Central memory CD8-positive, alpha-beta T cell (primary cell): Measurements from ENCODE around the gene IKZF1.
A peak's percentile ranks its signal among the peaks of the same experiment; 100 is the strongest.
"Not testable (repeated sequence)": the region's sequence is repeated elsewhere in the genome, so short reads cannot be mapped to it uniquely, and the experiment has no call there.

ENCODE experiments used
- ATAC-seq: fragments of 150-1000 bp; cut with Tn5 transposase; replicated peaks from 2 replicates; pipeline ENCODE4 v1.10.0; 2022; ENCODE audit warnings: mild to moderate bottlenecking, moderate FRiP score, moderate number of reproducible peaks; ENCODE audit not compliant: poor library complexity, severe bottlenecking; ENCODE audit errors: extremely low read depth
- DNase-seq, 2 donors: peaks; one replicate each; pipeline ENCODE4 v3.0.0; 2021; ENCODE audit warnings: low spot score in 2 of 2
- H3K27ac Mint-ChIP-seq: one replicate; pipeline ENCODE4 v1.8.0; 2022; ENCODE audit warnings: low read depth, mild to moderate bottlenecking, moderate library complexity, mixed read lengths
- H3K27me3 Mint-ChIP-seq: one replicate; pipeline ENCODE4 v1.8.0; 2022; ENCODE audit warnings: mixed read lengths
- H3K36me3 Mint-ChIP-seq: one replicate; pipeline ENCODE4 v1.8.0; 2022; ENCODE audit warnings: mild to moderate bottlenecking, moderate library complexity, mixed read lengths; ENCODE audit not compliant: insufficient read depth
- H3K4me1 Mint-ChIP-seq: one replicate; pipeline ENCODE4 v1.8.0; 2022; ENCODE audit warnings: mixed read lengths
- H3K4me3 Mint-ChIP-seq: one replicate; pipeline ENCODE4 v1.8.0; 2022; ENCODE audit warnings: mild to moderate bottlenecking, moderate library complexity, mixed read lengths
- H3K9me3 Mint-ChIP-seq: one replicate; pipeline ENCODE4 v1.8.0; 2022; ENCODE audit warnings: mixed read lengths

Gene IKZF1

GRCh38 chr7:50334341-50334994 is 30.0 kb downstream of the IKZF1 start:
- DNase-seq (no peak), ATAC-seq (no peak)
- no peaks in the 10 kb centered on the region for H3K9me3 Mint-ChIP-seq
- H3K27ac Mint-ChIP-seq = no peak overlapping the region
- peaks cover 55% of the 10 kb centered on the region for H3K4me1 Mint-ChIP-seq
- no peak overlapping the region for H3K4me3 Mint-ChIP-seq
- H3K27me3 Mint-ChIP-seq = no peaks in the 10 kb centered on the region
- H3K36me3 Mint-ChIP-seq = peaks cover 36% of the 10 kb centered on the region

GRCh38 chr7:50335230-50335794 is 30.8 kb downstream of the IKZF1 start:
- peaks cover 53% of the 10 kb centered on the region for H3K4me1 Mint-ChIP-seq
- no peaks in the 10 kb centered on the region for H3K27me3 Mint-ChIP-seq

GRCh38 chr7:50335795-50336754 is 31.6 kb downstream of the IKZF1 start:
- H3K36me3 Mint-ChIP-seq = peaks cover 24% of the 10 kb centered on the region
- H3K27ac Mint-ChIP-seq = no peak overlapping the region

More at GRCh38 chr7:50335230-50335794, 30.8 kb downstream of the IKZF1 start:
- no peak for ATAC-seq
- Mint-ChIP-seq H3K9me3 (no peaks in the 10 kb centered on the region), H3K4me3 (no peak overlapping the region), H3K27ac (no peak overlapping the region), H3K36me3 (peaks cover 32% of the 10 kb centered on the region)
- DNase-seq = no peak

GRCh38 chr7:50336894-50337703 is 32.6 kb downstream of the IKZF1 start:
- ATAC-seq = no peak

More at GRCh38 chr7:50335795-50336754, 31.6 kb downstream of the IKZF1 start:
- DNase-seq (peak in 1 of 2 donors; percentile 63), ATAC-seq (peak; percentile 27)
- Mint-ChIP-seq H3K4me3 (no peak overlapping the region), H3K27me3 (no peaks in the 10 kb centered on the region), H3K4me1 (peaks cover 50% of the 10 kb centered on the region), H3K9me3 (no peaks in the 10 kb centered on the region)

GRCh38 chr7:50339472-50339871 is 35.0 kb downstream of the IKZF1 start:
- H3K9me3 Mint-ChIP-seq, ATAC-seq, DNase-seq, H3K27ac Mint-ChIP-seq, H3K27me3 Mint-ChIP-seq: not testable (repeated sequence)
- peaks cover 42% of the 10 kb centered on the region for H3K36me3 Mint-ChIP-seq
- H3K4me1 Mint-ChIP-seq = peaks cover 66% of the 10 kb centered on the region
- peak overlapping the region; percentile 62 for H3K4me3 Mint-ChIP-seq

More at GRCh38 chr7:50336894-50337703, 32.6 kb downstream of the IKZF1 start:
- DNase-seq = no peak
- H3K4me1 Mint-ChIP-seq = peaks cover 48% of the 10 kb centered on the region
- no peak overlapping the region for H3K4me3 Mint-ChIP-seq
- H3K27ac Mint-ChIP-seq = no peak overlapping the region
- peaks cover 24% of the 10 kb centered on the region for H3K36me3 Mint-ChIP-seq
- no peaks in the 10 kb centered on the region for H3K9me3 Mint-ChIP-seq
- no peaks in the 10 kb centered on the region for H3K27me3 Mint-ChIP-seq

- no peaks in the 10 kb centered on the region for H3K27me3 Mint-ChIP-seq
- peaks cover 71% of the 10 kb centered on the region for H3K4me1 Mint-ChIP-seq
- H3K9me3 Mint-ChIP-seq = no peaks in the 10 kb centered on the region
- DNase-seq = peak in 1 of 2 donors; percentile 38
- peak overlapping the region; percentile 62 for H3K4me3 Mint-ChIP-seq
- peak; percentile 55 for ATAC-seq
- peak overlapping the region; percentile 98 for H3K27ac Mint-ChIP-seq
- peaks cover 44% of the 10 kb centered on the region for H3K36me3 Mint-ChIP-seq
These were observed 35.5 kb downstream of the IKZF1 start for GRCh38 chr7:50339990-50340500.

- no peaks in the 10 kb centered on the region for H3K9me3 Mint-ChIP-seq
- H3K27me3 Mint-ChIP-seq = no peaks in the 10 kb centered on the region
- H3K4me1 Mint-ChIP-seq = peaks cover 77% of the 10 kb centered on the region
- peaks cover 51% of the 10 kb centered on the region for H3K36me3 Mint-ChIP-seq
- DNase-seq (no peak), ATAC-seq (no peak)
- H3K27ac Mint-ChIP-seq = peak overlapping the region; percentile 98
- H3K4me3 Mint-ChIP-seq = peak overlapping the region; percentile 75
These were observed 37.2 kb downstream of the IKZF1 start for GRCh38 chr7:50341724-50342123.

- ATAC-seq (peak; percentile 52), DNase-seq (peak in 1 of 2 donors; percentile 53)
- peaks cover 76% of the 10 kb centered on the region for H3K4me1 Mint-ChIP-seq
- H3K27ac Mint-ChIP-seq = peak overlapping the region; percentile 98
- H3K4me3 Mint-ChIP-seq = peak overlapping the region; percentile 75
- peaks cover 49% of the 10 kb centered on the region for H3K36me3 Mint-ChIP-seq
- H3K9me3 Mint-ChIP-seq = no peaks in the 10 kb centered on the region
- H3K27me3 Mint-ChIP-seq = no peaks in the 10 kb centered on the region
These were observed 38.1 kb downstream of the IKZF1 start for GRCh38 chr7:50342616-50343114.

GRCh38 chr7:50346545-50347497 is 42.3 kb downstream of the IKZF1 start:
- Mint-ChIP-seq H3K27ac (peak overlapping the region; percentile 100), H3K36me3 (peaks cover 56% of the 10 kb centered on the region), H3K4me1 (peaks cover 93% of the 10 kb centered on the region), H3K4me3 (peak overlapping the region; percentile 72), H3K27me3 (no peaks in the 10 kb centered on the region), H3K9me3 (no peaks in the 10 kb centered on the region)
- no peak for ATAC-seq
- DNase-seq = no peak

- Mint-ChIP-seq H3K4me3 (peak overlapping the region; percentile 72), H3K36me3 (peaks cover 58% of the 10 kb centered on the region), H3K9me3 (no peaks in the 10 kb centered on the region), H3K27me3 (no peaks in the 10 kb centered on the region), H3K27ac (peak overlapping the region; percentile 100), H3K4me1 (peaks cover 95% of the 10 kb centered on the region)
- peak; percentile 14 for ATAC-seq
- DNase-seq = peak in 1 of 2 donors; percentile 26
These were observed 43.2 kb downstream of the IKZF1 start for GRCh38 chr7:50347693-50348092.
